ENCODE measurements around the gene RAPH1.

RAPH1 gene, protein sequence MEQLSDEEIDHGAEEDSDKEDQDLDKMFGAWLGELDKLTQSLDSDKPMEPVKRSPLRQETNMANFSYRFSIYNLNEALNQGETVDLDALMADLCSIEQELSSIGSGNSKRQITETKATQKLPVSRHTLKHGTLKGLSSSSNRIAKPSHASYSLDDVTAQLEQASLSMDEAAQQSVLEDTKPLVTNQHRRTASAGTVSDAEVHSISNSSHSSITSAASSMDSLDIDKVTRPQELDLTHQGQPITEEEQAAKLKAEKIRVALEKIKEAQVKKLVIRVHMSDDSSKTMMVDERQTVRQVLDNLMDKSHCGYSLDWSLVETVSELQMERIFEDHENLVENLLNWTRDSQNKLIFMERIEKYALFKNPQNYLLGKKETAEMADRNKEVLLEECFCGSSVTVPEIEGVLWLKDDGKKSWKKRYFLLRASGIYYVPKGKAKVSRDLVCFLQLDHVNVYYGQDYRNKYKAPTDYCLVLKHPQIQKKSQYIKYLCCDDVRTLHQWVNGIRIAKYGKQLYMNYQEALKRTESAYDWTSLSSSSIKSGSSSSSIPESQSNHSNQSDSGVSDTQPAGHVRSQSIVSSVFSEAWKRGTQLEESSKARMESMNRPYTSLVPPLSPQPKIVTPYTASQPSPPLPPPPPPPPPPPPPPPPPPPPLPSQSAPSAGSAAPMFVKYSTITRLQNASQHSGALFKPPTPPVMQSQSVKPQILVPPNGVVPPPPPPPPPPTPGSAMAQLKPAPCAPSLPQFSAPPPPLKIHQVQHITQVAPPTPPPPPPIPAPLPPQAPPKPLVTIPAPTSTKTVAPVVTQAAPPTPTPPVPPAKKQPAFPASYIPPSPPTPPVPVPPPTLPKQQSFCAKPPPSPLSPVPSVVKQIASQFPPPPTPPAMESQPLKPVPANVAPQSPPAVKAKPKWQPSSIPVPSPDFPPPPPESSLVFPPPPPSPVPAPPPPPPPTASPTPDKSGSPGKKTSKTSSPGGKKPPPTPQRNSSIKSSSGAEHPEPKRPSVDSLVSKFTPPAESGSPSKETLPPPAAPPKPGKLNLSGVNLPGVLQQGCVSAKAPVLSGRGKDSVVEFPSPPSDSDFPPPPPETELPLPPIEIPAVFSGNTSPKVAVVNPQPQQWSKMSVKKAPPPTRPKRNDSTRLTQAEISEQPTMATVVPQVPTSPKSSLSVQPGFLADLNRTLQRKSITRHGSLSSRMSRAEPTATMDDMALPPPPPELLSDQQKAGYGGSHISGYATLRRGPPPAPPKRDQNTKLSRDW

GRCh38 chr2:203535078-203535783 is at the start of gene RAPH1:
TSS of gene RAPH1 (minus strand) at chr2:203535301. CDS start at chr2:203495353, 39,948 bp downstream.
- H3K36me3 ChIP-seq (ENCODE audit: control insufficient read depth, insufficient read depth, low read length): no peaks in the 10 kb centered on the region
- DNase-seq (ENCODE audit: low read depth, low spot score): peak; percentile 33
- H3K4me1 ChIP-seq (ENCODE audit: control insufficient read depth, insufficient read depth, low read length): no peaks in the 10 kb centered on the region; the same call in 1 of the 2 replicates
- no peak within 1 kb of the TSS for H3K27ac ChIP-seq (ENCODE audit: low read length)
- H3K4me3 ChIP-seq (ENCODE audit: low read length): peak within 1 kb of the TSS; percentile 98
- no CpG with 5 or more reads among the region's 92 CpGs for WGBS (ENCODE audit: insufficient coverage, insufficient read length)
- H3K9me3 ChIP-seq (ENCODE audit: control insufficient read depth, insufficient read depth, low read length): no peaks in the 10 kb centered on the region
- no peaks in the 10 kb centered on the region for H3K27me3 ChIP-seq (ENCODE audit: control insufficient read depth, insufficient read depth, low read length)

- no peaks in the 10 kb centered on the region for H3K4me1 ChIP-seq (ENCODE audit: control insufficient read depth, insufficient read depth, low read length)
- no peak overlapping the region for H3K4me3 ChIP-seq (ENCODE audit: low read length)
- no peaks in the 10 kb centered on the region for H3K36me3 ChIP-seq (ENCODE audit: control insufficient read depth, insufficient read depth, low read length)
- no peak overlapping the region for H3K27ac ChIP-seq (ENCODE audit: low read length)
- WGBS (ENCODE audit: insufficient coverage, insufficient read length): no CpG with 5 or more reads among the region's 1 CpG
- no peaks in the 10 kb centered on the region for H3K9me3 ChIP-seq (ENCODE audit: control insufficient read depth, insufficient read depth, low read length)
- no peak for DNase-seq (ENCODE audit: low read depth, low spot score)
- H3K27me3 ChIP-seq (ENCODE audit: control insufficient read depth, insufficient read depth, low read length): no peaks in the 10 kb centered on the region
Observed at GRCh38 chr2:203584784-203585183, 49.7 kb upstream of the RAPH1 start.

GRCh38 chr2:203583701-203584100 is 48.6 kb upstream of the RAPH1 start:
- Histone ChIP-seq H3K9me3 (ENCODE audit: control insufficient read depth, insufficient read depth, low read length) (no peaks in the 10 kb centered on the region), H3K4me1 (ENCODE audit: control insufficient read depth, insufficient read depth, low read length) (no peaks in the 10 kb centered on the region), H3K27ac (ENCODE audit: low read length) (no peak overlapping the region), H3K36me3 (ENCODE audit: control insufficient read depth, insufficient read depth, low read length) (no peaks in the 10 kb centered on the region), H3K27me3 (ENCODE audit: control insufficient read depth, insufficient read depth, low read length) (no peaks in the 10 kb centered on the region), H3K4me3 (ENCODE audit: low read length) (no peak overlapping the region)
- DNase-seq (ENCODE audit: low read depth, low spot score): no peak
- no CpG with 5 or more reads among the region's 2 CpGs for WGBS (ENCODE audit: insufficient coverage, insufficient read length)

- WGBS (ENCODE audit: insufficient coverage, insufficient read length): no CpG with 5 or more reads among the region's 3 CpGs
- no peak overlapping the region for H3K27ac ChIP-seq (ENCODE audit: low read length)
- no peak for DNase-seq (ENCODE audit: low read depth, low spot score)
Observed at GRCh38 chr2:203583084-203583695, 48.1 kb upstream of the RAPH1 start.

GRCh38 chr2:203582468-203582867 is 47.4 kb upstream of the RAPH1 start:
- DNase-seq (ENCODE audit: low read depth, low spot score): no peak
- H3K36me3 ChIP-seq (ENCODE audit: control insufficient read depth, insufficient read depth, low read length): no peaks in the 10 kb centered on the region
- no peaks in the 10 kb centered on the region for H3K27me3 ChIP-seq (ENCODE audit: control insufficient read depth, insufficient read depth, low read length)
- WGBS (ENCODE audit: insufficient coverage, insufficient read length): no CpG with 5 or more reads among the region's 3 CpGs
- H3K4me3 ChIP-seq (ENCODE audit: low read length): no peak overlapping the region
- H3K27ac ChIP-seq (ENCODE audit: low read length): no peak overlapping the region
- H3K9me3 ChIP-seq (ENCODE audit: control insufficient read depth, insufficient read depth, low read length): no peaks in the 10 kb centered on the region
- no peaks in the 10 kb centered on the region for H3K4me1 ChIP-seq (ENCODE audit: control insufficient read depth, insufficient read depth, low read length)

More at GRCh38 chr2:203583084-203583695, 48.1 kb upstream of the RAPH1 start:
- H3K9me3 ChIP-seq (ENCODE audit: control insufficient read depth, insufficient read depth, low read length): no peaks in the 10 kb centered on the region
- H3K27me3 ChIP-seq (ENCODE audit: control insufficient read depth, insufficient read depth, low read length): no peaks in the 10 kb centered on the region
- no peaks in the 10 kb centered on the region for H3K36me3 ChIP-seq (ENCODE audit: control insufficient read depth, insufficient read depth, low read length)
- no peak overlapping the region for H3K4me3 ChIP-seq (ENCODE audit: low read length)
- H3K4me1 ChIP-seq (ENCODE audit: control insufficient read depth, insufficient read depth, low read length): no peaks in the 10 kb centered on the region

DNA sequence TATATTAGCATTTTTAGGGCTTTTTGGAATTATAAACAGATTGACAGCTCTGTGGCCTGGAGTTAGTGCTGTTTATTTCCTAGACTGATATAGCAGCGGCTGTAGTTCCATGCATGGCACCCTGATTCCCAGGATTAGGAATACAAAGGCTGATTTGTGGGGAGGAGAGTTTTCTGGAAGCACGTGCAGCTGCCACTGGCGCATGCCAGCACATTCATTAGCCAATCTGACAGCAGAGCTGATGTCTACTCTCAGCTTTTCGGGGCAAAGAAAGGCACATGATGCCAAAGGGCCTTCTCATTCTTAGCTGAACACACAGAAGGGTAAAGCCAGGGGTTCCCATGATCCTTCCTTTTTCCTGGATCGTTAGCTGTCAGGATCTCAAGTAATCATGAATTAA is 45.7 kb upstream of the RAPH1 start:
- Histone ChIP-seq H3K27me3 (ENCODE audit: control insufficient read depth, insufficient read depth, low read length) (no peaks in the 10 kb centered on the region), H3K27ac (ENCODE audit: low read length) (no peak overlapping the region), H3K4me3 (ENCODE audit: low read length) (no peak overlapping the region), H3K9me3 (ENCODE audit: control insufficient read depth, insufficient read depth, low read length) (no peaks in the 10 kb centered on the region), H3K4me1 (ENCODE audit: control insufficient read depth, insufficient read depth, low read length) (no peaks in the 10 kb centered on the region), H3K36me3 (ENCODE audit: control insufficient read depth, insufficient read depth, low read length) (no peaks in the 10 kb centered on the region)
- WGBS (ENCODE audit: insufficient coverage, insufficient read length): no CpG with 5 or more reads among the region's 5 CpGs
- no peak for DNase-seq (ENCODE audit: low read depth, low spot score)

DNA sequence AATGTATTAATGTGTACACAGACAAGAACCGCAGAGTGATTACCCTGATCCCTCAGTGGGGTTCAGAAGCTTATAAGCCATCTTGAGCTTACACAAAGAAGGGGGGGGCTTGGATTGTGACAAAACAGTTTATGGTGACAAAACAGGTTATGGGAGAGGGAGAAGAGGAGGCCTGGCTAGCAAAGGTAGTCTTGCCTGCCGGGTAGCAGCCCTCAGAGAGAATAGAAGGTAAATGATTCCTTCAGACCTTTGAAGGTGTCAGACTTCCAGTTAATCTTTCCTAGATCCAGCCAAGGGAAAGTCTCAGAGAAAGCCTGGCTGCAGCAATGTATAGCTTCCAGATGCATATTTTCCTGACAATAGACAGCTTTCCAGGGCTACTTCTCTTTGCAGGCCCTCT is 44.6 kb upstream of the RAPH1 start:
- H3K36me3 ChIP-seq (ENCODE audit: control insufficient read depth, insufficient read depth, low read length): no peaks in the 10 kb centered on the region
- no peaks in the 10 kb centered on the region for H3K27me3 ChIP-seq (ENCODE audit: control insufficient read depth, insufficient read depth, low read length)
- DNase-seq (ENCODE audit: low read depth, low spot score): no peak
- H3K9me3 ChIP-seq (ENCODE audit: control insufficient read depth, insufficient read depth, low read length): no peaks in the 10 kb centered on the region
- whole genome bisulfite sequencing (ENCODE audit: insufficient coverage, insufficient read length): no CpG with 5 or more reads among the region's 2 CpGs
- no peaks in the 10 kb centered on the region for H3K4me1 ChIP-seq (ENCODE audit: control insufficient read depth, insufficient read depth, low read length)
- H3K27ac ChIP-seq (ENCODE audit: low read length): no peak overlapping the region
- H3K4me3 ChIP-seq (ENCODE audit: low read length): no peak overlapping the region

DNA sequence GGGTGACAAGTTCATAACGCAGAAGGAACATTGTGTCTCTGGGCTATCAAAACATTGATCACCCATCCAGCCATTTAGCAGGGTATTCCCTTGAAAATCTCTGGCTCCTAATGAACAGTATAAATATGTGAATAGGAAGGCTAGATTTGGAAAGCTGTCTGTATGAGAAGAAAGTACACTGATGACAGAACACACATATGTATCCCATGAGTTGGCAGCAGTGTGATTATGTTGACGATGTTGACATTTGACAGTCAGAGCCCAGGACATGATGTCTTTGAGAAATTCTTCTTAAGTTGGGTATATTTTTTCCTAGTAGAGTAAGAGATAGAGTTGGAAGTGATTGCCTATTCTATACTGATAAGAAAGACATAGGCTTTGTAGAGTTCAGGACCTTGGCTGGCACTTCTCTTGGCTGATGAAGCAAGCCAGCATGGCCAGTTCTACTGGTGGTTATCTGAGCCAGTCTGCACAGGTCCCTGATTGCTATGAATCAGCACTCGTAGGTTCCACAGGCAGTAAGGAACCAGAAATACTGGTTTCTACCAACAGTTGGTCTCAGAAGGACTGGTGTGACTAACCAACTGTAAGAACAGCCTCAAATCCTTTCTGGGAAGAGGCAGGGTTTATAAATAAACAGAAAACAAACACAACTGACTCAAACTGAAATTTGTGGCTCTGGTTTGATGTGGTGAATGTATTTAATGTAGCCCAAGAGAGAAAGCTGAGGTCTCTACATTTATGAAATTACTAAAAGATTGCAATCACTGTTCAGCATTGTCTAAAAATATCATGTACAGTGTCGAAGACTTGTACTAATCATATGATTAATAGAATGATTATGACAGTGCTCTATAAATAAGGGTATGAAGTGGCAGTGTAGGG is 43.9 kb upstream of the RAPH1 start:
- H3K27ac ChIP-seq (ENCODE audit: low read length): no peak overlapping the region
- no peaks in the 10 kb centered on the region for H3K27me3 ChIP-seq (ENCODE audit: control insufficient read depth, insufficient read depth, low read length)
- no peaks in the 10 kb centered on the region for H3K36me3 ChIP-seq (ENCODE audit: control insufficient read depth, insufficient read depth, low read length)
- no peak overlapping the region for H3K4me3 ChIP-seq (ENCODE audit: low read length)
- no peak for DNase-seq (ENCODE audit: low read depth, low spot score)
- H3K9me3 ChIP-seq (ENCODE audit: control insufficient read depth, insufficient read depth, low read length): no peaks in the 10 kb centered on the region
- WGBS (ENCODE audit: insufficient coverage, insufficient read length): no CpG with 5 or more reads among the region's 4 CpGs
- no peaks in the 10 kb centered on the region for H3K4me1 ChIP-seq (ENCODE audit: control insufficient read depth, insufficient read depth, low read length)

GRCh38 chr2:203574824-203575223 is 39.7 kb upstream of the RAPH1 start:
- Histone ChIP-seq H3K4me3 (ENCODE audit: low read length) (no peak overlapping the region), H3K36me3 (ENCODE audit: control insufficient read depth, insufficient read depth, low read length) (no peaks in the 10 kb centered on the region), H3K27me3 (ENCODE audit: control insufficient read depth, insufficient read depth, low read length) (no peaks in the 10 kb centered on the region), H3K4me1 (ENCODE audit: control insufficient read depth, insufficient read depth, low read length) (no peaks in the 10 kb centered on the region), H3K9me3 (ENCODE audit: control insufficient read depth, insufficient read depth, low read length) (no peaks in the 10 kb centered on the region), H3K27ac (ENCODE audit: low read length) (no peak overlapping the region)
- no peak for DNase-seq (ENCODE audit: low read depth, low spot score)
- no CpG with 5 or more reads among the region's 6 CpGs for WGBS (ENCODE audit: insufficient coverage, insufficient read length)
